SW480 (cell line): ENCODE measurements around the gene HS3ST4.
A peak's percentile ranks its signal among the peaks of the same experiment; 100 is the strongest.

Experiments
- DNase-seq: peaks from one replicate; pipeline ENCODE4 v3.0.0-alpha.2; 2016; ENCODE audit warnings: low spot score

Gene HS3ST4

DNA sequence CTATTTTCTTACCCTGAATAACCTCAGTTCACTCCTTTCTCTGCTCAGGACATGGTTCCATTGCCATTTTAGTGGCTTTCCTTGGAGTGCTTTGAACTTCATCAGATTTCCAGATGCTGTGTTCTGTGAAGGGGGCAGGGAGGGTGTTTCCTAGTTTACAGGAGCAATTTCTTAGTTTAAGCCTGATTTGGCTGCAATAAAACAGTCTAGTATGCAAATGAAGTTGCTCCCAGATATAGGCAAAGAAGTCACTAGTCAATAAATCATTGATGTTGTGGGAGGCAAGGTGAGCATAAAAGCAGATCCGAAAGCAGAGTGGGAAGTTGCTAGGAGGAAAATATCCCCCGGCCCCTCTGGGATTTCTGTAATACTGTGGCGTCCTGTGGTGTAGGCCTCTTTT, 202.3 kb downstream of the HS3ST4 start:
- no peak for DNase-seq

DNA sequence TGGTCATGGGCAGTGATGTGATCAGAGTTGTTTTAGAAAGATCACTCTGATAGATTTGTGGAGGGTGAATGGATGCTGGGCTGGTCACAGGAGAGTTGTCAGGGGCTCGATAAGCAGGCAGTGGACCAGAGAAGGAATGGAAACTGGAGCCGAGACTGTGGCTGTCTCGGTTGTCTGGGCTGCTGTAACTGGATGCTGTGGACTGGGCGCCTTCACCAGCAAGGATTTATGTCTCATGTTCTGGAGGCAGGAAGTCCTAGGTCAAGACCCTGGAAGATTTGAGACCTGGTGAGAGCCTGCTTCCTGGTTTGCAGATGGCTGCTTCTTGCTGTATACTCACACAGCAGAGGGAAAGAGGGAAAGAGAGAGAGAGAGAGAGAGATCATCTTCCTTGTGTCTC, 203.6 kb downstream of the HS3ST4 start:
- no peak for DNase-seq

DNA sequence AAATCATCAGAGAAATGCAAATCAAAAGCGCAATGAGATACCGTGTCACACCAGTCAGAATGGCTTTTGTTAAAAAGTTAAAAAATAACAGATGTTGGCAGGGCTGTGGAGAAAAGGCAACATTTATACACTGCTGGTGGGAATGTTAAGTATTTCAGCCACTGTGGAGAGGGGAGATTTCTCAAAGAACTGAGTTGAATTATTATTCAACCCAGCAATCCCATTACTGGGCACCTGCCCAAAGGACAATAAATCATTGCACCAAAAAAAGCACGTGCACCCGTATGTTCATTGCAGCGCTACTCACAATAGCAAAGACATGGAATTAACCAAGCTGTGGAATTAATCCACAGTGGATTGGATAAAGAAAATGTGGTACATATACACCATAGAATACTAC, 204.7 kb downstream of the HS3ST4 start:
- no peak for DNase-seq

DNA sequence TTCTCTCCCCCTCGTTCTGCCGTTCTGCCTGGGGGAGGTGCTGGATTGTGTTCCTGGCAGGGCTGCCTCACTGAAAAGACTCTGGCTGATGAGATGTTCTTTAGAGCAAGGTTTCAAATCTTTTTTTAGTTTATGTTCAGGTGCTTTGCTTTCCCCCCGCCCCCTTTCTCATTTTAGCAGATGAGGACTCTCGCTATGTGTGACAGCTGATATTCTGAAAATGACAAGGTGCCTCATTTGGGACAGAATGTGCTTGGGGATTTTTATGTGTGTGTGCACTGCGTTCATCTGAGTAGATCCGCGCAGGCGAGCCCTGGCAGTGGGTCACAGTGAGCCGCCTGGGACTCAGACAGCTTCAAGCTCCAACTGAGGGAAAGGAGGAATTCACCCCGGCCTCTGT, 205.9 kb downstream of the HS3ST4 start:
- DNase-seq: no peak

DNA sequence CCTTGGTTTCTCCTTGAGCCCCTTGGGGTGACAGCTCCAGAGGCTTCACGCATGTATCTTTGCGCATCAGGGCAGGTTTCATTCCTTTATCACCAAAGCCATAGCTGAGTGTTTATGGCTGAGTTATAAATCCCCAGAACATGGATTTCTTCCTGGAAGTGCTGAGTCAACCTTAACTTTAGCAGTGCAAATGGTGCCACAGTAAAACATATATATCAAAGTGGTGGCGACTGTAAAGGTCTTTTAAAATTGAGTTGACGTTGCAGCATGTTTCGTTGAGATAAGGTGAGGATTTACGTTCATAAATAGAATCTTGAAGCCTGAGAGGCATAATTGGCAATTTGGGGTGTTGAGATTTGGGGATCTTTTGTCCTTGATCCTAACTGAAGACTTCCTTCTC, 214.1 kb downstream of the HS3ST4 start:
- no peak for DNase-seq

DNA sequence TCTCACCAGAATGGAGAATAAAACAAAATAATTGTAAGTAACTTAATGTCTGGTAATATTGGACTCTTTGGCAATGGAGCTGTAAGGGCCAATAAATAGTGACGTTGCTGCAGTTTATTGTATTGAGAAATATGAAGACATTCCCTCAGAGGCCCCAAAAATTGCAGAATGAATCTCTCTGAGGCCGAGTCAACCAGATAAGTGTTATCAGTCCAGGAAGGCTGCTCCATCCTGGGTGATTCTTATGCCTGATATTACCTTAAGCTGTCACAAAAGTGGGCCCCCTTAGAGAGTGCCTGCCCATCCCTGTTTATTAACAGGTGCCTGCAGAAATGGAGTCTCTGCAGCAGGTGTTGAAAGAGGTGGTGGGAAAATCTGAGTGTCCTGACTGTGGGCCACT, 219.2 kb downstream of the HS3ST4 start:
- DNase-seq: no peak

DNA sequence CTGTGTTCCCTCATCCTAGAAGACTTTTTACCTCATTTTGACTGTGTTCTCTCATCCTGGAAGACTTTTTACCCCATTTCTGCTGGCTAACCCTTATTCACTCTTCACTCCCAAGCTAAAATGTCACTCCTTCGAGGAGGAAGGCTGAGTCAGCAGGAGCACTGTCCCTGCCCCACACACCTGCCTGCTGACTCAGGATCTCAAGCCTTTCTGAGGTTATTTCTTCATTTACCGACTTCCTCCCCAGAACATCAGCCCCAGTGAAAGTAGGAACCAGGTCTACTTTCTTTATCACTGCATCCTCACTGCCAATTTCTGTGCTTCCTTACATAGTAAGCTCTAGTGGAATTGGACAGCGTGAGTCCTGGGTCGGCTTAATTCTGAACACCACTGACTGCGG, 220.6 kb downstream of the HS3ST4 start:
- no peak for DNase-seq

DNA sequence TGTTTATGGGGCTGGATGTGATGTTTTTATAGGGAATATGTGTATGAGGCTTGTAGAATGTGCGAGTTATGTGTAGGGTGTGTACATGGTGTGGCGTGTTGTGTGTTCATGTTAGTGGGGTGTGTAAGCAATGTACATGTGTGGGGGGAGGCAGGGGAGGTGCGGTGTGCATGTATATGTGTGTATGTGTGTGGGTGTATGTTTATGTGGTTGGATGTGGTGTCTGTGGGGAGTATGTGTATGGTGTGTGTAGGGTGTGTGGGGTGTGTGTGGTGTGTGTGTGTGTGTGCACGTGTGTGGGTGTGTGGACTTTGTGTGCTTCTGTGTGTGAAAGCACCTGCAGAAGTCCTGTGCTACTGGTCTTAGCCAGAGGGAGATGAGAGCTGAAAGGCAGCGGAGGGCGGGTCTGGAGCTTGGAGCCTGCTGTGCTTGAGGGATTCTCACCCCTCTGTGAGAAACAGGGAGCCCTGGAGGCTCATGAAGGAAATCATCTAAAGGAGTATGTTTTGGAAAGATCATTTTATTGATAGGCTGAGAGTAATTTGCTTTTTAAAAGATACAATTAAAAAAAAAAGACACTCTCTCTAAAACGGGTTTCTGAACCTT, 222.7 kb downstream of the HS3ST4 start:
- no peak for DNase-seq

DNA sequence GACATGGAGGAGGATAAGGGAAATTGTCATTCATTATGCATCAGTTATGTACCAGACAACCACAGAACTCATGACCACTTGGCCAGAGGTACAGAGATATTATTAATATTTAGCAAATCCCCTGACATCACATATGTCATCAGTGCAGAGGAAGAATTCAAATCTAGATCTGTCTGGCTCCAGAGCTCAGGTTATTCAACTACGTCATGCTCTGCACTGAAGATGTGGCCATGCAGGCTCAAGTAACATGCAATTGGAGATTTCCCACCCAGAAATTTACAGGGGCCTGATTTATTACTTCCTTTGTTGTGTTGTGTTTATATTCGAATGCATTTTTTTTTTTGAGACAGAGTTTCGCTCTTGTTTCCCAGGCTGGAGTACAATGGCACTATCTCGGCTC, 224.3 kb downstream of the HS3ST4 start:
- no peak for DNase-seq

DNA sequence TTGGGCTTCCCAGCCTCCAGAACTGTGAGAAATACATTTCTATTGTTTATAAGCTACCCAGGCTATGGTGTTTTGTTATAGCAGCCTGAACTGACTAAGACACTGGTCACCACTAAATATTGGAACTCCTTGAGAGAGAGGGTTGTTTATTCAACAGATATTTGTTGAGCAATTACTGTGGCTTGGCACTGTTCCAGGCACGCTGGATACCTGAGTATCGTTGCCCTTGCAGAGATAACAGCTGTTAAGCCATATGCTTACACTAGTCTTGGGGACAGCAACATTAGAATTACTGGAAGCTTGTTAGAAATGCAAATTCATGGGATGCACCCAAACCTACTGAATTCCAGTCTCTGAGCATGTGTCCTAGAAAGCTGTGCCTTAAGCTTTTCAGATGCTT, 230.7 kb downstream of the HS3ST4 start:
- no peak for DNase-seq

DNA sequence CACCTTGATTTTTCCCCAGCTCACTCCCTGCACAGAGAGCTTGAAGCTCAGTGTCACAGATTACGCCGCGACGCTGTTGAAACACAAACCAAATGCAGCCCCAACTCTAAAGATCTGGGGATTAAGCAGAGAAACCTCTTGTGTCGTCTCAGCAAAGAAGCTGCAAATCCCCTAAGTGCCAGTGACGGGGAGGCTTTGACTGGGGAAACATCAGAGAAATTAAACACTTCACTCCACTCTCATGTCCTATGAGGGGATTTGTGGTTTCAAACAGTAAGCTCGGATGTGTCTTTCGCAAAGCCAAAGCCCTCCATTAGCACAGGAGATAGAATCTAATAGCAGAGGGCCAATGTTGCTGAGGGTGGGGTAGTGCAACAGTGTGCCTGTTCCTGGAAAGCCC, 233.7 kb downstream of the HS3ST4 start:
- no peak for DNase-seq

DNA sequence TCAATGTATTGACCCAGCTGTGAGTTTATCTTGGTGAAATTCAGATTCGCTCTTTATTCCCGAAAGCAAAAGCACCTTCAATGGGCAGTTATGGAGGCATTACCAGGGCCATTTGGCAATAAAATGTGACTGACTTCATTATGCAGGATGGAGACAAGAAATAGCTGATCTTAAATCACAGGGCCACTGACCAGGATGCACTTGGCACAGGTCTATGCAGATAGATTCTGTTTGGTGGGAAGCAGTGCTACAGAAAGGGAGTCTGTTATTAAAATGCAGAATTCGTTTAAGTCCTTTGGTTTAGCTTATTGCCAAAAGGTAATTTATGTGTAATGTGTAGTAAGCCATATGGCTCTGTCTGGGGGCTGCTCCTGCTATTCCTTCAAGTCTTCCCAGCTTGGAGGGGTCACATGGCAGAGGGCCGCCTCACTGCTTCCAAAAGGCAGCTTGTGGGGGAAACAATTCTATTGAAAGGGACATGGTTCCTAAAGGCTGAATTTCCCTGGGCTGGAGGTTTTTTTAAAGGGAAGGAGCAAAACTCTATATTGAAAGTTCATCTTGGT, 239.8 kb downstream of the HS3ST4 start:
- DNase-seq: no peak

DNA sequence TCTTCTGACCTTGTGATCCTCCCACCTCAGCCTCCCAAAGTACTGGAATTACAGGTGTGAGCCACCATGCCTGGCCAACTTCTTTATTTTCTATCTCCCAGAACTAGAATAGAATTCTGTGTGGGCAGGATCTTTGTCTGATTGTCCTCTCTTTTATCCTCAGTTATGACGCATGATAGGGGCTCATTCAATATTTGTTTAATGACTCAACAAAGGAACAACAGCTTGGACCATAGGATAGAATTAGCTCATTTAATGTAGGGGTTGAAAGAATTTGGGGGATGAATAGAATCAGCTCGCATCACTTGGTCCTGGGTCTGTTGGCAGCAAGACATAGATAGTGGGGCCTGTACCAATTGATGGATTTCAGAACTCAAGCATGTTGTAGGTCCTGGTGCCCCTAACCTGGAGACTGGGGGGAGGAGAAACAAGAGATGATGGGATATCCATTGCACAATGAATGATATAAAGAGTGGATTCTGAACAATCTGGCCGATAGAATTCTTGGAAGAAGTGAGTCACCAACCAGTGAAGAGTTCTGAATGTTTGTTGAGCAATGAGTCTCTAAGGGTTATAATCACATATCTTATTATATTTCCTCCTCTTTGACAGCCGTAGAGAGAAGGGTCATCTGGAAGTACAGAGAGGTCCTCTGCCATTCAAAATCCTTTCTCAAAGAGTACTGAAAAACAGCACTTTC, 250.2 kb downstream of the HS3ST4 start:
- no peak for DNase-seq

DNA sequence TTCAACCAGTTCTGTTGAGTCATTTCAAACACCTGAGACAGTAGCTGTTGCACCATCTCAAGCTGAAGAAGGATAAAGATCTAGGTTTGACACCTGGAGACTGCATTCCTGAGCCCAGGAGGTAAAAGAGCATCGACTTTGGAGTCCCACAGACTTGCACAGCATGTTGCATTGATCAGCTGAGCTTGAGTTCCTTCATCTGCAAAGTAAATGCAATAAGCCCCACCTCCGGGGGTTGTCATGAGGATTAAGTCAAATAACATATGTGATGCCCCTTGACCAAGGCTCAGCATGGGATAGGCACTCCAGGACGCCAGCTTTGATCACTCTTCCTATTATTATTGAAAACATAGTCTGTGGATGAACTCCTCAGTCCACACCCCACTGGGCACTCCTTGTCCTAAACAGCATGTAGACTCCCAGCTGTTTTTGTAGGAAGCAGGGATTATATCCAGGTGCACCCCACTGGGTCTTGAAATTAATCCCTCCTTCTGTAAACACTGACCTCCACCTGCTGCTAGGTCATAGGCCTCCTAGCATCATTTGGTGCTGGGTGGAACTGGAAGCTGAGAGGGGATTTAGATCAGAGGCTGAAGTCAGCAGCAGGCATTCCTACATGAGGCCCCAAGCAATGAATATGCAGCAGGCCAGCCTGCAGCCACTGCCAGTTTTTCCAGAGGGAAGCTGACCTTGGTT, 259.0 kb downstream of the HS3ST4 start:
- no peak for DNase-seq

DNA sequence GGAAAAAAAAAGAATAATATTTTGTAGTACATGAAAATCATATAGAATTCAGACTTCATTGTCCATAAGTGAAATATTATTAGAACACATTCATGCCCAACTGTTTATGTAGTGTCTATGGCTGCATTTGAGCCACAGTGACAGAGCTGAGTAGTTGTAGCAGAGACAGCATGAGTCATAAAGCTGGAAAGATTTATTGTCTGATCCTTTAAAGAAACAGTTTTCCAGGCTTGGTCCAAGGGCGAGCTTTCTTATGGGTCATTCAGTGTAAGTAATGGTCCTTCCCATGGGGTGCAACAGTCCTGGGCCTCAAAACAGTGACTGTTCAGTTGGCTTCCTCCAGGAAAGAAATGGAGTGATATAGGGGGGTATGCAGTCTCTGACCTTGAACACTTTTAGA, 260.2 kb downstream of the HS3ST4 start:
- DNase-seq: no peak

DNA sequence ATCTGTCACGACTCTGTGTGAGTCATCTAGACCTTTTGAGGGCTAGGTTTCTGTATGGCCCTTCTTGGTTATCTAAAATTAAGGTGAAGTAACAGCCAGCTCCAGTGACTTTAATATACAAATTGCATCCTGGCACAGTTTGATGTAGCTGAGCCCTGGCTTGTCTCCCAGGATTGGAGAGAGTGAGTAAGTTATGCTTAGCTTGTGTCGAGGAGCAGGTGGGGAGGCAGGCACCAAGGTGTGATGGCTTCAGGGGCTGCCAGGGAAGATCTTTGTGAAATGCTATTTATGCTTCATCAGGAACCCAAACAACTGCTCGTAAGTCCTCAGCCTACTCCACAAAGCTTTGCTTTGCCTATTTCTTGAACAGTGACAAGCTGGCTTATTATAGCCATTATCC, 261.2 kb downstream of the HS3ST4 start:
- no peak for DNase-seq

DNA sequence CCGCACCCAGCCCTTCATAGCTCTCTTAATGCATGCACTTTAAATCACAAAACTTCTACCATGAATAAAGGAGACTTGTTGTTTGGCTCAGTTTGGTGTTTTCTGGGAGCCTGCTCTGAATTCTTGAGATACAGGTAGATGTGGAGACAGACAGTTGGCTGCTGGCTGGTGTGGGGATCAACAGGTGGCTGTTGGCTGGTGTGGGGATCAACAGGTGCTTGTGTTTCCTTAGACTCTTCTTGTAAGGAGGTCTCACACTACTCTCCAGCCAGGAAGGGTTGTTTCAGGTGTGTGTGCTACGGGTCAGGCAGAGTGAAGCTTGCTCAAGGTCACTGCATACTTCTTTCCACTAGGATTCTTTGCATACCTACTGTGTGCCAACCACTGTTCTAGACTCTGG, 265.9 kb downstream of the HS3ST4 start:
- DNase-seq: no peak

DNA sequence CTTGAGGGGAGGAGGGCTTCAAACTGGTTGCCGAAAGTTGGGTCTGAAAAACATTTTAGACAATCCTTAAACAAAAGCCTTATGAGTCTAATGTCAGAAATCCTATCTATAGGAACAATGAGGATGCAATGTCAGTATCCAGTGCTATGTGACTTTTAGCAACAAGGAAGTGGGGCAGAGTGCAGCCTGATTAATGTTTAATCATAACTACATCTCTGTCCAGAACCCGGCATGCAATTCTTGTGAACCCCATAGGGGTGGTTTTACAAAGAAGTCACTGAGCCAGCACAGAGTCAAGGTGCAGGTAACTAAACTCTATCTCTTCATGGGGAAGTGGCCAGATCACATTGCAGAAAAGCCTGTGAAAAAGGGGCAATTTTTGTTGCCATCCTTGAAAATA, 267.5 kb downstream of the HS3ST4 start:
- no peak for DNase-seq

DNA sequence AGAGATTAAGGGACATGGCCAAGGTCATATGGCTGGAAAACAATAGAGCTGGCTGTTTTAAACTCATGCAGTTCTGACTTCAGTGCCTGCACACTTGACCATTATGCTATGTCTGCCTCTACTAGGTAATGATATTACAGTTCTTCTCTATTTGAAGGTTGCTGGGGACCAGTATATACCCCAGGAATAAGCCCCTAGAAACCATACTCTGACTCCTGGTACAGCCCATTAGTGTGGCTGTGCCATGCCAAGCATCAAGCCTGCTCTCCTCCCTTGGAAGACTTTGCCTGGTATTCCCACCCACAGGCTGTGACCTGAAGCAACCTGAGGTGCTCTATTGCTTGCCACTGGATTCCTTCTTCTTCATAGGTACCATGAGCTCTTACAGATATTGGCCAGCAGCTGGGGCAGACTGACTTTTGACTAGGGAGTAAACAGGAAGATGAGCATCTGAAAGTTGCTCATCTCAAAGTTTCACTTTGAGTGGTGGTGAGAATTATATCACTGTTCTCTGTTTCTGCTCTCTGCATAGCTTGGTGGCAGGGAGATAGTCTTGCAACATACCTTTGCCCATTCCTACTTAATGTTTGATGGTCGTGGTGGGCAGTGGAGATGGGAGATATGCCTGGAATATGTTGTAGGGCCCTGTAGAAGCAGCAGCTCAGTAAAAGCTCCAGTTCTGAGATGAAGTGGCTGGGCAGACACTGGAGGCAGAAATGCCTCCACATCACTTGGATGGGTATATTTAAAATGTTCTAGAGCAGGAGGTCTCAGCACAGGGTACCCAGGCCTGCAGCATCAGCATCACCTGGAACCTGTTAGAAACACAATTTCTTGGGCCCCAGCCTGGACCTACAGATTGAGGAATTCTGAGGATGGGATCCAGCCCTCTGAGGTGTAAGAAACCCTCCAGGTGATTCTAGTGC, 274.7 kb downstream of the HS3ST4 start:
- DNase-seq: no peak

DNA sequence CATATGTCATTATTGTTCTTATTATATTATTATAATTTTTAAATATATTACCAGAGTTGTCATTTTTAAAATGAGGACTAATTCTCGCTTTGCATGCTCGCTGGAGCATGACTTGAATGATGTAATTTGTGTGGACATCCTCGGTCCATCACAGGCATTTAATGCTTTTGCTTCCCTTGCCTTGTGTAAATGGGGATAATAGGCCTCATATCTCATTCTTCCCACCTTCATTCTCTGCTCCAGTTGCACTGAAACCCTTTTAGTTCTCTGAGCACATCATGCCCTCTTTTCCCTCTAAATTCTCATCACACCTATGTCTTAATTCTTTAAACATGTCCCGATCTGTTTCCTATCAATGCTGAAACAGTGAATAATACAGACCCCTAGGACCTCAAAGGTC, 285.4 kb downstream of the HS3ST4 start:
- DNase-seq: no peak

DNA sequence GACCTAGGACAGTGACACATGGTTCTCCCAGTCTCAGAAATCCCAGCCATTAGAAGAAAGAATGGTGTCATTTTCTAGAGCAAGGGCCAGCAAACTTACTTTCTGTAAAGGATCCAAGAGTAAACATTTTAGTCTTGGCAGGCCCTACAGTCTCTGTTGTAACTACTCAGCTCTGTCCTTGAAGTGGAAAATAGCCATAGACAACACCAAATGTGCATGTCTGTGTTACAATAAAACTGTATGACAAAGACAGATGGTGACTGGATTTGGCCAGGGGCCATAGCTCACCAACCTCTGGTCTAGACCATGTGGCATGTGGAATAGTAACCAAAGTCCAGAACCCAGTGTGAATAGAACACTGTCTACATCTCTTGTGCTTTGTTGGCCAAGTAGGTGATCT, 286.5 kb downstream of the HS3ST4 start:
- DNase-seq: no peak

DNA sequence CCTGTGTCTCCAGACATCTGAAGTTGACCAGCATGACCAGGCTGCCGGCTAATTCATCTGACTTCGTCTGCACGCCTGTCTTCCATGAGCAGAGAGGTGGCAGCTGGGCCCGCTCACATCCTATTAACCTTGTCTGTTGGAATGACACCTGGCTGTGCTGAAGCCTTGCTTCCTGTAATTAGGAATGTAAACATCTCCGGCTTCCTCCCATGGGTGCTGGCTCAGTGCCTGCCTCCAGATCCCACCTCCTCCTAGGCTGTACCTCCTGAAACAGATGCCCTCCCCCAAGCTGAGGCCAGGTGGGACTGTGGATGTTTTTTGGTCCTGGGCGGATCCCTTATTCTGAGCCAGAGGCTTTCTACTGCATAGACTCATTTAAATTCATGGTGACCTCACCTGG, 296.3 kb downstream of the HS3ST4 start:
- DNase-seq: peak; percentile 84
